A673 (cell line): Measurements from ENCODE around the gene VIP.

ENCODE experiments used
- CTCF ChIP-seq: fragments of 300-800, 200-600 bp; sonication (generic); conservative IDR thresholded peaks from 2 replicates; pipeline ENCODE4 v1.5.1; 2017; ENCODE audit warnings: low read depth, mild to moderate bottlenecking, antibody characterized with exemption, low read length, moderate library complexity, mixed read lengths
- EZH2 ChIP-seq: fragments of 200-600 bp; sonication (generic); IDR thresholded peaks from 2 replicates; pipeline ENCODE4 v1.6.1; 2017; ENCODE audit warnings: borderline replicate concordance, low read depth, mild to moderate bottlenecking, mixed read lengths, antibody characterized with exemption, low read length; ENCODE audit not compliant: poor library complexity, severe bottlenecking

GRCh38 chr6:152701863-152702401 lies 48.7 kb upstream of the VIP start:
- TF ChIP-seq CTCF (no peak), EZH2 (no peak)
